Measurements from ENCODE around the gene GRK7.
"Not testable (repeated sequence)": the region's sequence is repeated elsewhere in the genome, so short reads cannot be mapped to it uniquely, and the experiment has no call there.

The GRK7 gene

GRCh38 chr3:141764045-141764444 lies 837 bp downstream of the GRK7 start:
- no peak for DNase-seq

- no peak for DNase-seq
Measured at GRCh38 chr3:141764465-141764864, 1.3 kb downstream of the GRK7 start.

DNA sequence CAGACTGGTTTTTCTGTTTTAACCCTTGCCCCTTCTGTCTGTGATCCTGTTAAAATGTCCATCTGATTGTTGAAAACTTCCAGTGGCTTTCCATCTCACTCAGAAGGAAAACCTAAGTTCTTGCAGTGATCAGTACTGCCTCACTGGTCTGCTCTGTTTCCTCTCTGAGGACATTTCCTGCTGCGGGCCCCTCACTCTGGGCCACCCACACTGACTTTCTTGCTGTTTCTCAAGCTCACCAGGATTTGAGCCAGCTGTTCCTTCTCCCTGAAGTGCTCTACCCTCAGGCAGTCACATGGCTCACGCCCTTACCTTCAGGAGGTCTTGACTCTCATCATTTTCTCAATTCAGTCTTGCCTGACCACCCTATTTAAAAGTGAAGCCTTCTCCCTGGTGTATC lies 1.8 kb downstream of the GRK7 start:
- no peak for DNase-seq

DNA sequence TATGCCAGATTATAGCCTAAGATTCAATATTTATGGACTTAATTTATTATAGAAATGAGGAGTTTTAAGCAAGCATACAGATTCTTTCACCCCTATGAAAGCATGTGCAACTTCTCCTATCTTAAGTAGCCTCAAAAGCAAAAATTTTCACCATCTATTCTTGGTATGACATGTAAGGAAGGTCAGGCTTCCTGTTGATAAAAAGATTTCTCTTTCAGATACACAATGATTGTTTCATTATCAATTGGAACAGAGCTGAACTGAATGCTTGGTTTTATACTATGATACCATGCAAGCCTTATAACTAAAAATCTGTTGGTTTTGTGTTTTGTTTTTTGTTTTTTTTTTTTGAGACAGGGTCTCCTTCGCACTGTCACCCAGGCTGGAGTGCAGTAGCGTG lies 3.9 kb downstream of the GRK7 start:
- no peak for DNase-seq

- DNase-seq = no peak
Measured at GRCh38 chr3:141769221-141769894, 6.2 kb downstream of the GRK7 start.

- DNase-seq = no peak
Measured at GRCh38 chr3:141773676-141774075, 10.5 kb downstream of the GRK7 start.

GRCh38 chr3:141776376-141776775 lies 13.2 kb downstream of the GRK7 start:
- no peak for DNase-seq

DNA sequence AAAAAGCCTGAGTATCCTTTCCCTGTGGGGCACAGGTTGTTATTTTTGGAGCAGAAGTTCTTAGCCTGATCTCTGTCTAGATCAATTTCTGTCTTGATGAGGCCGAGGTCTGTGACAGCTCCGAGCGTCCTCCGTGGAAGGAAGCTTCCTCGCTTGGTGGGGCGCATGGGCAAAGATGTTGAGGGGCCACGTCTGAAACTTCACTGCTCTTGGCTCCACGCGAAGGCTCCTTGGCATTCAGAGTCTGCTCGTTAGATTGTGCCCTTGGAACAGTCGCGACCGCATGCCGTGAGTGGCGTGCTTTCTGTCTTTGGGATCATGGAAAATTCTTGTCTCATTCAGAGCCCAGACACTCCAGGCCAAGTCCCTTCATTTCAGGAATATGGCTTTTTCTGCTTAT lies 13.7 kb downstream of the GRK7 start:
- no peak for DNase-seq

GRCh38 chr3:141777957-141778813 lies 15.0 kb downstream of the GRK7 start:
- DNase-seq = no peak

DNA sequence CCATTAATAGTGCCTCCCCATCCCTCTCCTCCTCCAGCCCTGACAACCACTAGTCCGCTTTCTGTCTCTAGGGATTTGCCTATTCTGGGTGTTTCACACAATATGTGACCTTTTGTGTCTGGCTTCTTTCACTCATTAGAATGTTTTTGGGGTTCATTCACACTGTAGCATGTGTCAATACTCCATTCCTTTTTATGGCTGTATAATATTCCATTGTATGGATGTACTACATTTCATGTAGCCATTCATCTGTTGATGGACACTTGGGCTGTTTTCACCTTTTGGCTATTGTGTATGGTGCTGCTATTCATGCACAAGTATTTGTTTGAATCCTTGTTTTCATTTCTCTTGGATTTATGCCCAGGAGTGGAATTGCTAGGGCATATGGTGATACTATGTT lies 16.5 kb downstream of the GRK7 start:
- no peak for DNase-seq

- DNase-seq = peak; percentile 25
Measured at GRCh38 chr3:141782386-141782932, 19.3 kb downstream of the GRK7 start.

- no peak for DNase-seq
Measured at GRCh38 chr3:141783632-141784031, 20.4 kb downstream of the GRK7 start.

DNA sequence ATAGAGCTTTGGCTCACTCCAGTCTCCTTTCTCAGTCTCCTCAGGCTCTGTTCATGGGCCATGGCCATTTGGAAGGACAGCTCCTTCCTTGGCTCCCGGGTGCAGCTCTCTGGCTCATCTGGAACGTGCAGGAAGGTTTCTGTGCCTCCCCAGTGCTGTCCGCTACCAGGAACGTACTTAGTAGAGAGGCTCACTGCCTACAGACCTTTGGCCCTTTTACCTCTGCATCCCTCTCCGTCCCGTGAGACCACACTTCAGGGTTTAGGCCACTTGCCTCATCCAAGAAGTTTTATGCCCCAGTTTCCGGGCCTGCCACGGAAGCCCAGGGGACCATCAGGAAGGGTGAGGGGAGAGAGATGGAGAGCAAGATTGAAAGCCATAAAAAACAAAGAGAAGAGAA lies 20.9 kb downstream of the GRK7 start:
- no peak for DNase-seq

- no peak for DNase-seq
Measured at GRCh38 chr3:141784531-141784930, 21.3 kb downstream of the GRK7 start.

GRCh38 chr3:141788149-141788548 lies 24.9 kb downstream of the GRK7 start:
- no peak for DNase-seq

- not testable (repeated sequence) for DNase-seq
Measured at GRCh38 chr3:141788750-141789149, 25.5 kb downstream of the GRK7 start.

DNA sequence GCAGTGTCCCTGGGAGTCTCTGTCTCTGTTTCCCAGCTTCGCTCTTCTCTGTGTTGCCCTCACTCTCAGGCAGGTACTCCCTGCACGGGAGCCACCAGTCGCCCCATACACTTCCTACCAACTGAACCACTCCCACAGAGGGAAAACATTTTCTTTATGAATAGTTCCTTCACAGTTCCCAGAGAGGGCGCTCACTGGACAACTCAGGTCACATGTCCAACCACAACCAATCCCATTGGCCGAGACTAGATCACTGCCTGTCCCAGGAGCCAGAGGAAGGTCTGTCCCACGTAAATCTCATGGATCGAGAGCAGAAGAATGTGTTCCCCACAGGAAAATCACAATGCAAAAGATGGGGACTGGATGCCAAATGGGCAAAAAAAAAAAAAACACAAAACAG lies 26.1 kb downstream of the GRK7 start:
- no peak for DNase-seq

- DNase-seq = no peak
Measured at GRCh38 chr3:141790171-141790570, 27.0 kb downstream of the GRK7 start.

- no peak for DNase-seq
Measured at GRCh38 chr3:141792495-141792894, 29.3 kb downstream of the GRK7 start.

- no peak for DNase-seq
Measured at GRCh38 chr3:141793476-141794260, 30.5 kb downstream of the GRK7 start.

GRCh38 chr3:141795276-141795675 lies 32.1 kb downstream of the GRK7 start:
- no peak for DNase-seq

DNA sequence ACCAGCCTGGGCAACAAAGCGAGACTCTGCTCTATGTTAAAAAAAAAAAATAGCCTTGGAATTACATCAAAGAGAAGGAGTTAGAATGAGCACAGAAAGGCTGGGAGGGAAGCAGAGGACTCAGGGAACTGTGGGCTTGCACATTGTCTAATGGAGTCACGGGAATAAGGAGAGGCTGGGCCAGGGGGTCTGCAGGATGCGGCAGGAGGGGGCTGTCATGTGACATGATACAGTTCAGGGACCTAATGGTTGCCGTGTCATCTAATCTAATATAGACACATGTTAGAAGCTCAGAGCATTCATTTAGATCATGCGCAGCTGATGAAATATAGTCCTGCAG lies 32.5 kb downstream of the GRK7 start:
- DNase-seq = no peak

- no peak for DNase-seq
Measured at GRCh38 chr3:141796081-141796888, 33.1 kb downstream of the GRK7 start.

All from DMS 273 treated with DMSO at 0.1 percent for 48 hours (cell line).